CD4-positive, alpha-beta T cell treated with Interferon gamma for 1 hour (primary cell): ENCODE results near the gene NANS.
"Not testable (repeated sequence)": the region's sequence is repeated elsewhere in the genome, so short reads cannot be mapped to it uniquely, and the experiment has no call there.

Experiments used
- DNase-seq: peaks from one replicate; pipeline ENCODE4 v3.0.0-alpha.2; 2020

NANS gene

GRCh38 chr9:98056269-98057137 lies at the start of gene NANS:
TSS of gene NANS (plus strand) at chr9:98056732. CDS start at chr9:98056809, 77 bp downstream.
- peak; percentile 91 for DNase-seq

DNA sequence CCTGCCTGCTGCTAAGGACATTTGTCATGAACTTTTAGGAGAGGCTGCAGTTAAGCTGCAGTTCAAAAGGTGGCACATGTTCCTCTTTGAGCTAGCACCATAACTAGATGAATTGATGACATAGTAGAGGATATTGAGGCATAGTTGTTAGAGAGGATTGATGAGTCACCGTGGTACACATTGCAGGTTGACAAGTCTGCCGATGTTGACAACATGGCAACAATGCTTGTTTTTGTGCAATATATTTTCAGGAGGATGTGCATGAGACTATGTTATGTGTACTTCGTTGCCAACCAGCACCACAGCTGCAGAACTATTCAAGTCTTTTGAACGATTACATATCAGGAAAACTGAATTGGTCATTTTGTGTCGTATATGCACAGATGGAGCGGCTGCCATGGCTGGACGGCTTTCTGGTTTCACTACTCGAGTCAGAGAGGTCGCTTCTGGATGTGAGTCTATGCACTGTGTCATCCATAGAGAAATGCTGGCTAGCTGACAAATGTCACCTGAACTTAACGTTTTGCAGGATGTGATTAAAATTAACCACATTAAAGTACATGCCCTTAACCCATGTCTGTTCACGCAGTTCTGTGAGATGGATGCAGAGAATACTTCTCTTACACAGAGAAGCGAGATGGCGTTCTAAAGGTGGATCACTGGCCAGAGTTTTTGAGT lies 49.1 kb upstream of the NANS start:
- no peak for DNase-seq

GRCh38 chr9:98008764-98009163 lies 47.8 kb upstream of the NANS start:
- DNase-seq: no peak

DNA sequence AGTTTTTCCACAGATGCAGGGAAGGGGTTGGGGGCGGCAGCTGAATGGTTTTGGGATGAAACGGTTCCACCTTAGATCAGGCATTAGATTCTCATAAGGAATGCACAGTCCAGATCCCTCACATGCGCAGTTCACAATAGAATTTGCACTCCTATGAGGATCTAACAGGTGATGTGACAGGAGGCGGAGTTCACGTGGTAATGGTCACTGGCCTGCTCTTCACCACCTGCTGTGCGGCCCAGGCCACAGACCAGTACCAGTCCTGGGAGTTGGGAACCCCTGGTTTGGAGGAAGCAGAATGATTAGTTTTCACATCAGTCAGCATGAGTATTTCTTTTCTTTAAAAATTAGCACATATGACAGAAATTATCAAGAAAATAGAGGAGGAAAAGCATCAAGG lies 47.1 kb upstream of the NANS start:
- no peak for DNase-seq

- no peak for DNase-seq
Measured at GRCh38 chr9:98009936-98010335, 46.6 kb upstream of the NANS start.

GRCh38 chr9:98010445-98010844 lies 46.1 kb upstream of the NANS start:
- peak; percentile 17 for DNase-seq

- no peak for DNase-seq
Measured at GRCh38 chr9:98011122-98011521, 45.4 kb upstream of the NANS start.

DNA sequence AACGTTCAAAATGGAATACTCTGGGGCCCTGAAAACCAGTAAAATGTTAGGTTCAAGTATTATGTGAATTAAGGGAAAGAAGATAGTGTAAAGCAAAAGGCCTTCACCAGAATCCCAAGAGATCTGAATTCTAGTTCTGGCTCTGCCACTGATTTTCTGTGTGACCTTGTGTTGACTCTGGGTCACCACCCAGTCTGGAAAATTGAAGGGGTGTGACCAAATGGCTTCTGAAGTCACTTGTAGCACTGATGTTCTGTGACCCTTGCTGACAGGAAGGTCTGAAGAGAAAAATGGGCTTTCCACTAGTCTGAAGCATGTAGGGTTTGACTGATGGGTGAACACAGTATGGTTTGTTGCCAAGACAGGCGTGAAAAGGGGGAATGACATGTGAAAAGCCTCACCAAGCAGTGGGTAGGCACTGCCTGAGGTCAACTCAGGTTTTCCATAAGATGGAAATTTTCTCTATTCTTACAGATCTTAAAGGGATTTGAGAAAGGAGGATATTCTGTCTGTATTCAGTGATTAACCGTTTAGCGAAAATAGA lies 40.3 kb upstream of the NANS start:
- no peak for DNase-seq

DNA sequence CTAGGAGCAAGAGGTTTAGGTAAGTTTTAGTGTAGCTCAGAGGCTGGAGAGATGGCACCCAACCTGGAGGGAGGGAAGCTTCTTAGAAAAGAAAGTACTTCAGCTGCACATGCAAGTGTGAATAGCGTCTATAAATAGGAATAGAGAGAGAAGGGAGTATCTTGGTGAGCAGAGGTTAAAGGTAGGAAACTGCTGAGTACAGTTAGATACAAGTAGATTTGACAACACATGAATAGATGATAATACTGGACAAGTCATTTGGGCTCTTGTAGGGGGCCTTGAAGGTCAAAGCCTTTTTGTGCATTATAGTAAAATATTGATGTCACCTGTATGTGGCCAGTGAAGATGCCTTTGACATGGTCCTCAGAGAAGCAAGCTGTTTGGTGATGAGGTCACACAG lies 39.2 kb upstream of the NANS start:
- DNase-seq: no peak

- DNase-seq: no peak
Measured at GRCh38 chr9:98018347-98018746, 38.2 kb upstream of the NANS start.

GRCh38 chr9:98019098-98019497 lies 37.4 kb upstream of the NANS start:
- no peak for DNase-seq

- DNase-seq: not testable (repeated sequence)
Measured at GRCh38 chr9:98019869-98020268, 36.7 kb upstream of the NANS start.

DNA sequence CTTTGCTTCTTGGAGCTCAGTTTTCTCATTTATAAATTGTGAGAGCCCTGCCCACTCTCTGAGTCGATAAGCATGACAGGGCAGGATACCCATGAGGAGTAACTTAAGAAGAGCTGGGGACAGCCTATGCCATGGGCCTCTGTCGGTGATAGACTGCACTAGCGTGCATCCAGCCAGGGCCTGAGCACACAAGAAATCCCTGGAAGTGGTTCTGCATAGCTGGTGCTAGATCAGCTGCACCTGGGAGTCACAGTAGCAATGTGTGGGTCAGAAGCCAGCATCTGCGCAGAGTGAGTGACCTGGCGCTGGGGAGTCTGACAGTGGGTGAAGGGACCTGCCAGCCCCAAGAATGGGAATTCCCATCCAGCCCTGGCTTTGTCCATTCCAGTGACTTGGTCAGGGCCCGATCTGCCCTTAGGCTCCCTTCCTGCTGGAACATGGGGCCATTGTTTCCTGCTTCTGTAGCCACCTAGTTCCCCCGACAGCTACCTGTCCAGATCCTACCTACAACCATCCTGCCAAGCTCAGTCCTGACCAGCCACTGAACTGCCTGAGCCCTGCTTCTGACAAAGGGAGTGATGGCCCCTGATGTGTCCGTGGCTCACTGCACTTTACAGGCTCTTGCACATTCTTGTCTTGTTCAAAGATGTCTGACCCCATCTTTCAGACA lies 35.9 kb upstream of the NANS start:
- DNase-seq: no peak

GRCh38 chr9:98021306-98022040 lies 35.1 kb upstream of the NANS start:
- no peak for DNase-seq

DNA sequence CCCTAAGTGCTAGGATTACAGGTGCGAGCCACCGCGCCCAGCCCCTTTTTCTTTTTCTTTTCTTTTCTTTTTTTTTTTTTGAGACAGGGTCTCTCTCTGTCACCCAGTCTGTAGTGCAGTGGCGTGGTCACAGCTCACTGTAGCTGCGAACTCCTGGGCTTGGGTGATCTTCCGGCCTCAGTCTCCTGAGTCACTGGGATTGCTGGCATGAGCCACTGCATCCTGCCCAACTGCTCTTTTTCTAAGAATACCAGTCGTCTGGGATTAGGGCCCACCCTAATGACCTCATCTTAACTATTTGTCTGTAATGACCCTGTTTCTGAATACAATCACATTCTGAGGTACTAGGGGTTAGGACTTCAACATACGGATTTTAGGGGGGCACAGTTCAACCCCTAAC lies 34.1 kb upstream of the NANS start:
- DNase-seq: no peak

- DNase-seq: no peak
Measured at GRCh38 chr9:98024702-98025101, 31.8 kb upstream of the NANS start.

DNA sequence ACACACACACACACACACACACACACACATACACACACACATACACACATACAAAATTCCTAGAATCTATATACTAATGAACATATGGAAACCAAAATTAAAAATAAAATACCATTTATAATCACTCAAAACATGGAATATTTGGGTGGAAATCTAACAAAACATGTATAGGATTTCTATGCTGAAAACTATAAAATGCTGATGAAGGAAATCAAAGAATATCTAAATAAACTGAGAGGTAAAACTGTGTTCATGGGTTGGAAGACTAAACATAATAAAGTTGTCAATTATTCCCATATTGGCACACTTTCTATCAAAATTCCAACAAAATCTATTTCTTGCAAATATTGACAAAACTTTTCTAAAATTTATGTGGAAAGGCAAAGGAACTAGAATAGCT lies 25.4 kb upstream of the NANS start:
- no peak for DNase-seq

DNA sequence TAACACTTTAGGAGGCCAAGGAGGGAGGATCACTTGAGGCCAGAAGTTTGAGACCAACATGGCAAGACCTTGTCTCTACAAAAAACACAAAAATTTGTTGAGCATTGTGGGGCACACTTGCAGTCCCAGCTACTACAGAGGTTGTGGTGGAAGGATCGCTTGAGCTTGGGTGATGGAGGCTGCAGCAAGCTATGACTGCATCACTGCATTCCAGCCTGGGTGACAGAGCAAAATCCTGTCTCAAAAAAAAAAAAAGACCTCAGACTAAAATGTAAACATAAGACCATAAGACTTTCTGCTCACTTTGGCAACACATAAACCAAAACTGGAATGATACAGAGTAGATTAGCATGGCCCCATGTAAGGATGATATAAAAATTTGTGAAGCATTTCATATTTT lies 24.6 kb upstream of the NANS start:
- no peak for DNase-seq

GRCh38 chr9:98034593-98035546 lies 21.7 kb upstream of the NANS start:
- DNase-seq: peak; percentile 82

DNA sequence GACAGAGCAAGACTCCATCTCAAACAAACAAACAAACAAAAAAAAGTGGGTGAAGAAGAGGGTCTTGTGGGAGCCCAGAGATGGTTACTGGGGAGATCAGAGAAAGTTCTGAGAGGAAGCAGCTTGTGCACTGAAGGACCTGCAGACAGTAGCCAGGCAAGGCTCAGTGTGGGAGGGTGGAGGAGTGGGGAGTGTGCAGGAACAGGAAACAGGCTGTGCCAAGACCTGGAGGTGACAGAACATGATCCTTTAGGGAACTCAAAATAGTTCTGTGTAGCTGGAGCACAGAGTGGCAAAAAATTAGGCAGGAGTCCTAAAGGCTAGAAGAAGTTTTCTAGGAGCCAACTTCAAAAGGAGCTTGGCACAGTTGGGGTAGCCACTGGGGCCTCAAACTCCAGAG lies 19.2 kb upstream of the NANS start:
- no peak for DNase-seq

- DNase-seq: no peak
Measured at GRCh38 chr9:98038958-98039357, 17.6 kb upstream of the NANS start.

DNA sequence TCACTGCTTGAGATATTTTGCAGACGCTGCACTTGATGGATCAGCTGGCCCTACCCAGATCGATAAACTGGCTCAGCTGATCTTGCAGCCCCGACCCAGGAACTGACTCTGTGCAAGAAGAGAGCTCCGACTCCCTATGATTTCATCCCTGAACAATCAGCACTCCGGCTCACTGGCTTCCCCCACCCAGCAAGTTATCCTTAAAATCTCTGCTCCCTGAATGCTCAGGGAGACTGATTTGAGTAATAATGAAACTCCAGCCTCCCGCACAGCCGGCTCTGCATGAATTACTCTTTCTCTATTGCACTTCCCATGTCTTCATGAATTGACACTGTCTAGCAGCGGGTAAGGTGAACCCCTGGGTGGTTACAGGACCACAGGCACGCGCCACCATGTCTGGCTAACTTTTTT lies 16.9 kb upstream of the NANS start:
- DNase-seq: no peak
